GM18907 (cell line): ENCODE measurements around the gene TRIP4.
"Not testable (repeated sequence)": the region's sequence is repeated elsewhere in the genome, so short reads cannot be mapped to it uniquely, and the experiment has no call there.

Experiments used
- ATAC-seq: cut with Tn5 transposase; IDR thresholded peaks from one replicate; pipeline ENCODE4 v1.9.1; 2021; ENCODE audit warnings: mild to moderate bottlenecking, moderate library complexity; ENCODE audit not compliant: unreplicated experiment

Gene TRIP4

GRCh38 chr15:64478863-64479262 lies 91.2 kb downstream of the TRIP4 start:
- no peak for ATAC-seq

- ATAC-seq: no peak
Observed at GRCh38 chr15:64480891-64481290, 93.3 kb downstream of the TRIP4 start.

GRCh38 chr15:64483749-64484148 lies 96.1 kb downstream of the TRIP4 start:
- ATAC-seq: no peak

GRCh38 chr15:64485796-64486195 lies 98.2 kb downstream of the TRIP4 start:
- ATAC-seq: no peak

- ATAC-seq: no peak
Observed at GRCh38 chr15:64490598-64491259, 103.1 kb downstream of the TRIP4 start.

GRCh38 chr15:64493641-64494040 lies 106.0 kb downstream of the TRIP4 start:
- ATAC-seq: no peak

- not testable (repeated sequence) for ATAC-seq
Observed at GRCh38 chr15:64495968-64496367, 108.3 kb downstream of the TRIP4 start.

GRCh38 chr15:64500695-64501395 lies 113.2 kb downstream of the TRIP4 start:
- no peak for ATAC-seq

- ATAC-seq: no peak
Observed at GRCh38 chr15:64501396-64501715, 113.7 kb downstream of the TRIP4 start.

- no peak for ATAC-seq
Observed at GRCh38 chr15:64502151-64502550, 114.5 kb downstream of the TRIP4 start.

GRCh38 chr15:64502551-64502950 lies 114.9 kb downstream of the TRIP4 start:
- ATAC-seq: no peak

- ATAC-seq: no peak
Observed at GRCh38 chr15:64503197-64503596, 115.6 kb downstream of the TRIP4 start.

- no peak for ATAC-seq
Observed at GRCh38 chr15:64503640-64504039, 116.0 kb downstream of the TRIP4 start.
